ENCODE results near the gene RPTOR. TPM values are rescaled to one million over a fixed set of nuclear protein-coding genes. Genes with fewer than 3 reads are reported as not detected.

RPTOR gene
- total RNA-seq, 1 experiment from 2014 or later: 25.1 TPM

DNA sequence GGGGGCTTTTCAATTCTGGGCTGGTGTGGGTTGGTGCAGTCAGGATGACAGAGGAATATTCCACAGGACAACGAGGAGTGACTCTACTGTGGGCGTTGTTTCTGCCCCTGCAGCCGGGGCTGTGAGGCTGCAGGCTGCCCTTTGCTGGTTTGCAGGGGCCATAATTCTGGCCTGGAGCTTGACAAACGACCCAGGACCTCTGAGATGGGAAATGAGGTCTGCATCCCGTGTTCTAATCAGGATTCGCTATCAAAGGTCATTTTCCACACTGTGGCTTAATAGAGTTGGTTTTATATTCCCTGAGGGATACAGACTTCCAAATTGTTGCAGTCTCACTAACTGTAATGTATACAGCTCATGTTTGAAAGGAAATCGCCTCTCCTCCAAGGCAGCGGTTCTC is 180.9 kb downstream of the RPTOR start:
- no CpG with 5 or more reads among the region's 8 CpGs for WGBS (ENCODE audit: extremely low coverage, insufficient read length, low lambda C conversion rate)
- Histone ChIP-seq H3K4me1 (ENCODE audit: insufficient read depth, low read length) (no peaks in the 10 kb centered on the region), H3K14ac (ENCODE audit: insufficient read depth, low read length) (no peak overlapping the region), H3K27me3 (ENCODE audit: insufficient read depth, low read length) (no peaks in the 10 kb centered on the region), H4K91ac (ENCODE audit: insufficient read length, low read depth, low read length) (no peak overlapping the region), H2AK5ac (ENCODE audit: insufficient read length, low read length) (no peak overlapping the region), H3K9ac (ENCODE audit: extremely low read depth, insufficient read length, low read length) (no peak overlapping the region), H2BK15ac (ENCODE audit: low read depth, low read length) (no peak overlapping the region), H3K4ac (ENCODE audit: low read depth, low read length) (no peak overlapping the region), H4K5ac (ENCODE audit: insufficient read length, low read depth, low read length) (no peak overlapping the region), H3K4me2 (ENCODE audit: insufficient read depth, insufficient read length, low read length) (no peak overlapping the region), H3K27ac (ENCODE audit: insufficient read length, low read depth, low read length) (no peak overlapping the region), H3K79me2 (ENCODE audit: insufficient read depth, low read length) (no peaks in the 10 kb centered on the region), H4K20me1 (ENCODE audit: control insufficient read depth, insufficient read depth, insufficient read length) (no peaks in the 10 kb centered on the region), H3K23me2 (ENCODE audit: insufficient read length, low read depth, low read length, poor library complexity, severe bottlenecking) (no peaks in the 10 kb centered on the region), H4K8ac (replicated peaks; ENCODE audit: insufficient read length, low read depth, low read length) (no peak overlapping the region), H2BK12ac (ENCODE audit: insufficient read length, low read depth, low read length) (no peak overlapping the region), H3K18ac (ENCODE audit: insufficient read length, low read depth, low read length) (no peak overlapping the region), H2BK5ac (ENCODE audit: insufficient read length, low read length) (no peak overlapping the region), H3K79me1 (ENCODE audit: insufficient read depth, low read depth, low read length, poor library complexity, severe bottlenecking) (no peaks in the 10 kb centered on the region), H2BK20ac (ENCODE audit: low read depth, low read length, poor library complexity, severe bottlenecking) (no peak overlapping the region), H3K9me3 (ENCODE audit: control insufficient read depth, low read depth, low read length) (no peaks in the 10 kb centered on the region), H3K56ac (ENCODE audit: insufficient read length, low read depth, low read length) (no peak overlapping the region), H2BK120ac (ENCODE audit: low read depth, low read length, poor library complexity, severe bottlenecking) (no peak overlapping the region), H3K23ac (ENCODE audit: insufficient read length, low read depth, low read length) (no peak overlapping the region), H3T11ph (ENCODE audit: low read length) (no peak overlapping the region), H2AFZ (ENCODE audit: low read length) (no peak overlapping the region)
- Mint-ChIP-seq H3K27me3 (ENCODE audit: low read depth) (no peaks in the 10 kb centered on the region), H3K4me3 (no peak overlapping the region), H3K36me3 (ENCODE audit: insufficient read depth in 1 of 3, low read depth in 3 of 3) (peaks cover 1 to 11% (median 7%) of the 10 kb centered on the region in 3 experiments; a peak in 6 of 7 replicates), H3K9me3 (no peaks in the 10 kb centered on the region; a peak in 1 of 5 replicates), H3K4me1 (peaks cover 5 to 14% of the 10 kb centered on the region in 2 experiments), H3K27ac (peak overlapping the region in 1 of 3 experiments; percentile 30; a peak in 1 of 7 replicates)
- TF ChIP-seq, protein P1, sequence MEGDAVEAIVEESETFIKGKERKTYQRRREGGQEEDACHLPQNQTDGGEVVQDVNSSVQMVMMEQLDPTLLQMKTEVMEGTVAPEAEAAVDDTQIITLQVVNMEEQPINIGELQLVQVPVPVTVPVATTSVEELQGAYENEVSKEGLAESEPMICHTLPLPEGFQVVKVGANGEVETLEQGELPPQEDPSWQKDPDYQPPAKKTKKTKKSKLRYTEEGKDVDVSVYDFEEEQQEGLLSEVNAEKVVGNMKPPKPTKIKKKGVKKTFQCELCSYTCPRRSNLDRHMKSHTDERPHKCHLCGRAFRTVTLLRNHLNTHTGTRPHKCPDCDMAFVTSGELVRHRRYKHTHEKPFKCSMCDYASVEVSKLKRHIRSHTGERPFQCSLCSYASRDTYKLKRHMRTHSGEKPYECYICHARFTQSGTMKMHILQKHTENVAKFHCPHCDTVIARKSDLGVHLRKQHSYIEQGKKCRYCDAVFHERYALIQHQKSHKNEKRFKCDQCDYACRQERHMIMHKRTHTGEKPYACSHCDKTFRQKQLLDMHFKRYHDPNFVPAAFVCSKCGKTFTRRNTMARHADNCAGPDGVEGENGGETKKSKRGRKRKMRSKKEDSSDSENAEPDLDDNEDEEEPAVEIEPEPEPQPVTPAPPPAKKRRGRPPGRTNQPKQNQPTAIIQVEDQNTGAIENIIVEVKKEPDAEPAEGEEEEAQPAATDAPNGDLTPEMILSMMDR (conservative IDR thresholded peaks at IDR 0.05): no peak
- DNase-seq: no peak

Data from H9 (cell line).